HepG2 (cell line): ENCODE measurements around the gene MRPL58. TPM values are rescaled to one million over a fixed set of nuclear protein-coding genes. Genes with fewer than 3 reads are reported as not detected.
A peak's percentile ranks its signal among the peaks of the same experiment; 100 is the strongest.

Experiments
- AGO1 ChIP-seq: fragments of 200-400 bp; formaldehyde crosslinking; IDR thresholded peaks from 2 replicates; pipeline ENCODE4 v1.6.1; 2017; ENCODE audit warnings: mild to moderate bottlenecking, low read depth, low read length, moderate library complexity; ENCODE audit not compliant: poor library complexity, severe bottlenecking
- GPN1 ChIP-seq: sonication (generic); formaldehyde crosslinking; IDR thresholded peaks from 2 replicates; pipeline ENCODE4 v1.5.1; 2020; ENCODE audit warnings: missing genetic modification reagents, borderline replicate concordance
- HIC2 ChIP-seq: sonication (generic); formaldehyde crosslinking; IDR thresholded peaks from 2 replicates; pipeline ENCODE4 v1.9.0; 2022; ENCODE audit warnings: low read depth, missing genetic modification reagents
- HINFP ChIP-seq: sonication (generic); formaldehyde crosslinking; IDR thresholded peaks from 2 replicates; pipeline ENCODE4 v1.4.0; 2020; ENCODE audit warnings: low read depth, mild to moderate bottlenecking, missing genetic modification reagents
- KDM5B ChIP-seq: sonication (generic); formaldehyde crosslinking; IDR thresholded peaks from 2 replicates; pipeline ENCODE4 v1.4.0; 2020; ENCODE audit warnings: missing genetic modification reagents, mild to moderate bottlenecking, borderline replicate concordance
- RFX5 ChIP-seq: IDR thresholded peaks from 2 replicates; pipeline ENCODE4 v1.6.1; 2011; ENCODE audit warnings: low read depth, low read length, improper control_type of control experiment
- STAT6 ChIP-seq: sonication (generic); formaldehyde crosslinking; IDR thresholded peaks from 2 replicates; pipeline ENCODE4 v1.4.0; 2020; ENCODE audit warnings: missing genetic modification reagents, mild to moderate bottlenecking, borderline replicate concordance
- TEAD2 ChIP-seq: sonication (generic); formaldehyde crosslinking; IDR thresholded peaks from 2 replicates; pipeline ENCODE4 v1.9.0; 2021; ENCODE audit warnings: missing genetic modification reagents
- TOPORS ChIP-seq: sonication (generic); formaldehyde crosslinking; IDR thresholded peaks from 2 replicates; pipeline ENCODE4 v1.8.0; 2023; ENCODE audit warnings: mild to moderate bottlenecking, missing genetic modification reagents
- XRCC5 ChIP-seq: fragments of 200-400 bp; formaldehyde crosslinking; optimal IDR thresholded peaks from 2 replicates; pipeline ENCODE3; 2017; ENCODE audit warnings: mild to moderate bottlenecking, low read length
- ZC3H13 ChIP-seq: sonication (generic); formaldehyde crosslinking; IDR thresholded peaks from 2 replicates; pipeline ENCODE4 v1.8.1; 2023; ENCODE audit warnings: mild to moderate bottlenecking, missing genetic modification reagents, moderate library complexity
- ZNF121 ChIP-seq: sonication (generic); formaldehyde crosslinking; IDR thresholded peaks from 2 replicates; pipeline ENCODE4 v1.5.0; 2020; ENCODE audit warnings: mild to moderate bottlenecking, missing genetic modification reagents
- ZNF160 ChIP-seq: sonication (generic); formaldehyde crosslinking; IDR thresholded peaks from 2 replicates; pipeline ENCODE4 v1.8.0; 2022; ENCODE audit warnings: mild to moderate bottlenecking, inconsistent platforms, missing genetic modification reagents
- ZNF552 ChIP-seq: sonication (generic); formaldehyde crosslinking; IDR thresholded peaks from 2 replicates; pipeline ENCODE4 v1.9.0; 2022; ENCODE audit warnings: missing genetic modification reagents, mild to moderate bottlenecking, borderline replicate concordance
- polyA plus RNA-seq, 8 experiments: library from polyadenylated mRNA; depleted of rRNA in 3 of 8; stranded (reverse) in 7 of 8; unstranded in 1 of 8; fragments of >200 nt; fragmentation: Illumina TruSeq in 4 of 8; extraction: Trizol in 4 of 8; gene quantifications; 2 replicates each; pipeline versions ENCODE4 v1.2.1 to v1.2.3, GENCODE V29; 2011 to 2016; ENCODE audit warnings: low read depth in 4 of 8, missing spikeins in 1 of 8, mixed read lengths in 1 of 8; ENCODE audit not compliant: insufficient read depth in 1 of 8
- total RNA-seq, 5 experiments: library from RNA; depleted of rRNA; stranded (reverse); fragments of >200 nt; fragmentation: Illumina TruSeq; extraction: Trizol; gene quantifications; 2 replicates each; pipeline ENCODE4 v1.2.3, GENCODE V29; 2016; ENCODE audit warnings: low read depth in 1 of 5
- TF ChIP-seq, protein P1 (sequence below): sonication (generic); formaldehyde crosslinking; IDR thresholded peaks from 2 replicates; pipeline ENCODE4 v1.4.0; 2020; ENCODE audit warnings: mild to moderate bottlenecking, low read depth, missing genetic modification reagents
- TF ChIP-seq, protein P2 (sequence below): sonication (generic); formaldehyde crosslinking; IDR thresholded peaks from 2 replicates; pipeline ENCODE4 v1.5.0; 2020; ENCODE audit warnings: mild to moderate bottlenecking, missing genetic modification reagents, borderline replicate concordance

MRPL58 gene
- total and polyA plus RNA-seq, 2 of the 13 experiments (the other 11 are each of a cell fraction or from before 2014, with no cell fraction given), result 44.9 to 68.9 TPM

DNA sequence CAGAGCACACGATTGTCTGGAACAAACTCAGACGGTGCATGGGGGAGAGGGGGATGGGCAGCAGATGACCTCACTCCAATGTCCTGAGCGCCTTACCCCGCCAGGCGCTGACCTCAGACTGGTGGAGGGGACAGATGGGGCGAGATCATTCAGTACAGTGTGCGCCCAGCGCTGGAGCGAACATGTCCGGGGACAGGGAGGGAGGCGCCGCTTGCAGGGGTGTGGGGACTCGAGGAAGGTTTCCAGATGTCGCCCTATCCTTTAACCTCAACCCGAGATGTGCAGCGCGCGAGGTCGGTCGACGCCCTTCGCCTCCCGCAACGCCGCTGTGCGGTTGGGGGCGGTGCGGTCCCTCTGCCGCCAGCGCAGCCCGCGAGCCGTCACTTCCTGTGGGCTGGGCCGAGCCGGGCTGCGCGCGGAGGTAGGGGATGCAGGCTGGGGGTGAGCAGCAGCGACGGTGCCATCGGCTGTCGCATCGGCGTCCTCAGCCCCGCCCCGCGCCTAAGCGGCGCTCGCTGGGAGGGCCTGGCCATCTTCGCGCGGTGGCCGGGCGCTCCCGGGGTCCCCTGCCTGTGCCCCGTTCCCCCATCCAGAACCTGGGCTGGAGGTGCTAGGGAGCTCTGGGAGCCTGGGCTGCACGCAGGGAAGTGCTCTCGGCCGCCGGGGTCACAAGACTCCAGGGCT lies 30.3 kb upstream of the MRPL58 start (continued):
- TF ChIP-seq STAT6 (peak; percentile 87; the same call in 1 of the 2 replicates), TEAD2 (CRISPR knock-in tag) (no peak), HIC2 (CRISPR knock-in tag) (no peak), ZNF121 (CRISPR knock-in tag) (peak; percentile 69), AGO1 (peak; percentile 75), XRCC5 (peak; percentile 51), HINFP (peak; percentile 69; the same call in 1 of the 2 replicates), ZC3H13 (CRISPR knock-in tag) (peak; percentile 66; the same call in 1 of the 2 replicates), KDM5B (CRISPR knock-in tag) (peak; percentile 97), TOPORS (CRISPR knock-in tag) (peak; percentile 82), RFX5 (0 out of 2 replicates have a peak, but pooled peaks have one; percentile 36), ZNF552 (peak; percentile 79; the same call in 1 of the 2 replicates), ZNF160 (peak; percentile 61; the same call in 1 of the 2 replicates), GPN1 (0 out of 2 replicates have a peak, but pooled peaks have one; percentile 14)
- TF ChIP-seq, protein P1, sequence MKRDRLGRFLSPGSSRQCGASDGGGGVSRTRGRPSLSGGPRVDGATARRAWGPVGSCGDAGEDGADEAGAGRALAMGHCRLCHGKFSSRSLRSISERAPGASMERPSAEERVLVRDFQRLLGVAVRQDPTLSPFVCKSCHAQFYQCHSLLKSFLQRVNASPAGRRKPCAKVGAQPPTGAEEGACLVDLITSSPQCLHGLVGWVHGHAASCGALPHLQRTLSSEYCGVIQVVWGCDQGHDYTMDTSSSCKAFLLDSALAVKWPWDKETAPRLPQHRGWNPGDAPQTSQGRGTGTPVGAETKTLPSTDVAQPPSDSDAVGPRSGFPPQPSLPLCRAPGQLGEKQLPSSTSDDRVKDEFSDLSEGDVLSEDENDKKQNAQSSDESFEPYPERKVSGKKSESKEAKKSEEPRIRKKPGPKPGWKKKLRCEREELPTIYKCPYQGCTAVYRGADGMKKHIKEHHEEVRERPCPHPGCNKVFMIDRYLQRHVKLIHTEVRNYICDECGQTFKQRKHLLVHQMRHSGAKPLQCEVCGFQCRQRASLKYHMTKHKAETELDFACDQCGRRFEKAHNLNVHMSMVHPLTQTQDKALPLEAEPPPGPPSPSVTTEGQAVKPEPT (CRISPR knock-in tag), result peak; percentile 87
- TF ChIP-seq, protein P2, sequence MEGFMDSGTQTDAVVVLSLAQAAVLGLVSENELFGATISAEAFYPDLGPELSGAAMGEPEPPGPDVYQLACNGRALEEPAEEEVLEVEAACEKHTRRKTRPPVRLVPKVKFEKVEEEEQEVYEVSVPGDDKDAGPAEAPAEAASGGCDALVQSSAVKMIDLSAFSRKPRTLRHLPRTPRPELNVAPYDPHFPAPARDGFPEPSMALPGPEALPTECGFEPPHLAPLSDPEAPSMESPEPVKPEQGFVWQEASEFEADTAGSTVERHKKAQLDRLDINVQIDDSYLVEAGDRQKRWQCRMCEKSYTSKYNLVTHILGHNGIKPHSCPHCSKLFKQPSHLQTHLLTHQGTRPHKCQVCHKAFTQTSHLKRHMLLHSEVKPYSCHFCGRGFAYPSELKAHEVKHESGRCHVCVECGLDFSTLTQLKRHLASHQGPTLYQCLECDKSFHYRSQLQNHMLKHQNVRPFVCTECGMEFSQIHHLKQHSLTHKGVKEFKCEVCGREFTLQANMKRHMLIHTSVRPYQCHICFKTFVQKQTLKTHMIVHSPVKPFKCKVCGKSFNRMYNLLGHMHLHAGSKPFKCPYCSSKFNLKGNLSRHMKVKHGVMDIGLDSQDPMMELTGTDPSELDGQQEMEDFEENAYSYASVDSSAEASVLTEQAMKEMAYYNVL (CRISPR knock-in tag), result peak; percentile 82
